LNCAP (cell line): ENCODE measurements around the gene CEP78.

ENCODE experiments used
- CTCF ChIP-seq: fragments of 450-650 bp; IDR thresholded peaks from 2 replicates; pipeline ENCODE4 v1.5.1; 2017; ENCODE audit warnings: mild to moderate bottlenecking

The CEP78 gene

GRCh38 chr9:78280982-78281668 is 45.2 kb downstream of the CEP78 start:
- TF ChIP-seq CTCF: no peak

GRCh38 chr9:78286125-78286524 is 50.2 kb downstream of the CEP78 start:
- TF ChIP-seq CTCF: no peak

- no peak for TF ChIP-seq CTCF
Measured at GRCh38 chr9:78286946-78287388, 51.1 kb downstream of the CEP78 start.

DNA sequence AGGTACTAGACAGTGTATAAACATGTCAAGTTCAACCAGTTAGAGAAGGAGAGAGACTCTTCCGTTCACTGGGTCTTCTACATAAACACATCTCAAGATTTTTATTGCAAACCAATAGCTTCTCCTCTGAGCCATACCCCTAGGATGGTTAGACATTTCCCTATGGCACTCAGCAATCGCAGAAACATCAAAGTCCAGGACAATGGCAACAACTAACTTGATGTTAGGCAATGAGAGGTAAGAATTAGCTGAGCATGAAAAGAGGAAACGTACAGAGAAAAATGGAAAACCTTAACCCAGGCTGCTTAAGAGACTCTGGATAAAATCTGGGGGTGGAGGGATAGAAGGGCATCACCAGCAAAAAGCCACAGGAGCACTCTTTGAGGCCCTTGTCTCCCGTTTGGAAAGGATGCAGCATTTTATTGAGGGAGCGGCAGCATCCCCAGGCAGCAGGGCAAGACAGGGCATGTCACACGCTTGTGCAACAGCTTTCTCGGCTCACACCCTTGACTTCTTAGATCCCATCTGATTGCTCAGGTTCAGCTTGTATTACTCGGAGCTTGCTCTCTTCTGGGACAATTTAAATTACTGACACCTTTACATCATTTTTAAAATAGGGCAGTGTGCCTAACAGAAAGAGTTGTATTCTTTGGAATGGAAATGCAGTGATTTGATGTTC is 52.5 kb downstream of the CEP78 start:
- TF ChIP-seq CTCF: no peak

DNA sequence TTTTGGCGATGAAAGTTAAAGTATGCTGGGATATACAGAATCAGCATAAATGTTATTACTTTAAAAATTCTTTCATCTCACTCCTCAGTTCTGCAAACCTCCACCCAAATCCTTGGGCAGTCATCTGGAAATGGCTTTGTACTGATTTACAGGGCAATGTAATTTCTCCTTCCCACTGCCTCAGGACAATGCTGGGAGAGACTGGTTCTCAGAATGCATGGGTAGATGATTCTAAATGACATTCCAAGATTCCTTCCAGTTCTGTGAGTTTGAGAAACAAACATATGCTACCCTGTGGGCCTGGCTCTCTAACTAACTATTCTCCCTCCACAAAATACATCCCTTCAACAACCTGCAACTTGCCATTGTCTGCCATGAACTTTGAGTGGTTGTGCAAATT is 53.6 kb downstream of the CEP78 start:
- TF ChIP-seq CTCF: no peak

- no peak for TF ChIP-seq CTCF
Measured at GRCh38 chr9:78291240-78291925, 55.5 kb downstream of the CEP78 start.

- no peak for TF ChIP-seq CTCF
Measured at GRCh38 chr9:78292026-78292425, 56.2 kb downstream of the CEP78 start.
